GM13976 (cell line): ENCODE results near the gene FUT2.

Experiments
- DNase-seq: peaks from one replicate; pipeline ENCODE4 v3.0.0; 2012; ENCODE audit warnings: low spot score
- CTCF ChIP-seq: IDR thresholded peaks from 2 replicates; pipeline ENCODE4 v1.5.1; 2012; ENCODE audit warnings: borderline replicate concordance, mild to moderate bottlenecking; ENCODE audit not compliant: insufficient read depth; ENCODE audit errors: extremely low read depth, missing control alignments, control extremely low read depth
- in situ Hi-C: fragments of 300-500 bp; cut with MboI; formaldehyde crosslinking; loops from one replicate; pipeline ENCODE4 v1.12.0; 2022; ENCODE audit warnings: low sequenced_read_pairs, mixed read lengths, inconsistent platforms; ENCODE audit not compliant: unreplicated experiment

FUT2 gene

GRCh38 chr19:48669903-48670668, 25.7 kb upstream of the FUT2 start:
- in situ Hi-C loops: no loop called here
- no peak for DNase-seq
- TF ChIP-seq CTCF: no peak

DNA sequence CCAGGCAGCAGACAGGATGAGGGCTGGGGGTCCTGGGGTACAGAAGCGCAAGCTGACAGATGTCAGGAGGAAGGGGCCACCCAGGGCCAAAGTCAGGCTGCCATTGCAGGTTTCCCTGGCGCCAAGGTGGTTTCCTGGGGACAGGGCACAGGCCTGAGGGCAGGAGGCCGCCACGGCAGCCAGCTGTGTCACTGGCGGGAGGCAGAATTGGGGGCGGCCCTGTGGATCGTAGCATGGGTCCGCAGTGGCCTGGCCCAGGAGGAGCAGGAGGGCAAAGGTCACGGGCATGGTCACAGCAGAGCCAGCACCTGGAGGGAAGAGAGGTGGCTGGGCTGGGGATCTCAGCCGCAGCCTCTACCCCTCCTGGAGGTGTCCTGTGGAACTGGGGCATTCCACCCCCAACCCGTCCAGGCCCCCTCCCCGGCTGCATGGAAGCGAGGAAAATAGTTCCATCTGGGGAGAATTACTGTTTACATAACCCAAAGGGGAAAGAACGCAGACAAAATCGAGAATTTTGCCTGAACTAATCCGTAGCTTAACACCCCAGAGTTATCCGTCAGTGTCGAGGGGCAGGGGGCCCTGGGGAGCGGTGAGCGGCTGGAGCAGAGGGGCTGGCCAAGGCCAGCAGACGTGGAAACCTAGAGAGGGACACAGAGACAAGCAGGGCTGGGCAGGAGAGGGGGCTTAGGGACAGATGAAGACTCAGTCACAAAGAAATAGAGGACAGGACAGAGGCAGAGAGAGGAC, 24.9 kb upstream of the FUT2 start:
- in situ Hi-C loops: no loop called here
- no peak for TF ChIP-seq CTCF
- DNase-seq: peak; percentile 16

GRCh38 chr19:48671446-48671995, 24.2 kb upstream of the FUT2 start:
- peak; percentile 39 for DNase-seq
- in situ Hi-C loops: no loop called here
- TF ChIP-seq CTCF: no peak

GRCh38 chr19:48672994-48673393, 22.8 kb upstream of the FUT2 start, which contains the start of gene NTN5:
NTN5 (minus strand) TSS chr19:48673017; CDS start chr19:48670986, 2,031 bp downstream.
- no peak for TF ChIP-seq CTCF
- in situ Hi-C loops: no loop called here
- peak; percentile 16 for DNase-seq

DNA sequence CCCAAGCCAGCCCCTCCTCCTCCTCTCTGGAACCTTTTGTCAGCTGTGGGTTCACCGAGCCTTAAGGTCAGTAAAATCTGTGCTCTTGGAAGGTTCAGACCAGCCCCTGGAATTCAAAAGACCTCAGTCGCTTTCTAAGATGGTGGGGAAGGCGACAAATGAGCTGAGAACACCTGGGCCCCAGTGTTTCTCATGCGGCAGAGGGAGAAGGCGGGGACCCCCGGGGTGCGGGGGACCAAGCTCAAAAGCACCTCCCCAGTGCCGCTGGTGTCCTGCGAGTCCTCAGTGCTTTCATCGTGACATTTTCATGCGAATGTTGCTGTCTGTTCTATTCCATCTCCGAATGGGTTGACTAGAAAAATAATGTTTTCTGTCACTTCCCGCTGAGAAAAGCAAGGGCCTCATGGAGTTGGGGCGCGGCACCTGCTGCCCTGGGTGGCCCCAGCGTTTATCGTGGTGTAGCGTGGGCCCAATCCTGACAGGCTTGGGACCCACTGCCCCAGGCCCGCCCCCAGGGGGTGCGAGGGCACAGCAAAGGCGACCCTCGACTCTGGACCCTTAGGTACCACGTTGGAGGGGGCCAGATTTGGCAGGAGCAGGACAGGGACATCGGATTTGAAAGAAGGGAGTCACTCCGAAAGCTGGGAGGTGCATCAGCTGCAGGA, 22.2 kb upstream of the FUT2 start:
- in situ Hi-C loops: no loop called here
- peak; percentile 19 for DNase-seq
- no peak for TF ChIP-seq CTCF

GRCh38 chr19:48674216-48674809, 21.5 kb upstream of the FUT2 start:
- TF ChIP-seq CTCF: no peak
- peak; percentile 37 for DNase-seq
- in situ Hi-C loops: no loop called here
